Pancreas (tissue), 10 donors: ENCODE data around the gene CBLN3. TPM values are rescaled to one million over a fixed set of nuclear protein-coding genes. Genes with fewer than 3 reads are reported as not detected.

Experiments
- ATAC-seq, 4 donors: fragments of 200-7000 bp; cut with Tn5 transposase; one replicate each; pipeline versions ENCODE4 v1.8.0 to v1.9.1; 2020; ENCODE audit warnings: mild to moderate bottlenecking in 4 of 4, moderate library complexity in 4 of 4
- DNase-seq, 6 donors: peaks; one replicate each; pipeline ENCODE4 v3.0.0-alpha.2; 2020
- FAIRE-seq: peaks from 2 replicates; lab custom pipeline; 2012; peaks lifted over from hg19 to GRCh38; lab: Jason Lieb, UNC
- H3K27ac ChIP-seq, 4 donors: fragments of 200-600 bp; sonication (generic); 1 replicate in 3 of 4; 2 replicates in 1 of 4; pipeline versions ENCODE4 v1.5.0 to v1.8.0; 2020
- H3K27me3 ChIP-seq, 4 donors: fragments of 200-600 bp; one replicate each; pipeline ENCODE4 v1.8.0; 2021
- H3K36me3 ChIP-seq, 3 donors: fragments of 200-600 bp; sonication (generic) in 1 of 3; one replicate each; pipeline versions ENCODE4 v1.5.0 to v1.8.0; 2020 to 2021
- H3K4me1 ChIP-seq, 3 donors: fragments of 200-600 bp; one replicate each; pipeline ENCODE4 v1.8.0; 2021
- H3K4me3 ChIP-seq, 4 donors: fragments of 200-600 bp; sonication (generic) in 2 of 4; one replicate each; pipeline versions ENCODE4 v1.5.0 to v1.8.0; 2020 to 2021
- H3K9me3 ChIP-seq, 4 donors: fragments of 200-600 bp; one replicate each; pipeline ENCODE4 v1.8.0; 2021
- CTCF ChIP-seq, 4 donors: fragments of 200-600 bp; sonication (generic) in 3 of 4; IDR thresholded peaks; one replicate each; pipeline versions ENCODE4 v1.5.0 to v1.8.0; 2021; ENCODE audit warnings: antibody characterized with exemption in 4 of 4
- WGBS, 2 donors: extraction: QIAGEN DNeasy Blood & Tissue Kit; methylation state at CpG; one replicate each; pipeline ENCODE4 v1.1.7; 2013; 5-methylcytosine and 5-hydroxymethylcytosine counted together
- intact Hi-C, 3 donors: fragments of 100-400 bp; cut with DNase I; formaldehyde crosslinking; loops; one replicate each; pipeline versions ENCODE4 v1.11.1 to v1.14.2; 2022
- polyA plus RNA-seq, 2 donors: library from polyadenylated mRNA; stranded (reverse); fragments of 200-250 nt; gene quantifications; one replicate each; pipeline ENCODE4 v1.2.3, GENCODE V29; 2013
- total RNA-seq, 6 donors: library from RNA; stranded (reverse); fragmentation: NEBNext Ultra II Directional in 4 of 6; extraction: Animal tissue kit (Norgen Biotek cat#: 25700) in 4 of 6; gene quantifications; one replicate each; pipeline versions ENCODE4 v1.2.1 to v1.2.4, GENCODE V29; 2021 to 2023
- donor health status: healthy with polysubstance abuse.
- donor health status: DM: no; HTN: no; CAD: no; lungs with moderate emphysema.
- donor health status: DM: no; HTN: no; CAD: no.
- donor health status: control.
- donor health status: control.
- donor health status: Bipolar disorder and iron deficiency.
- donor health status: DM: yes; HTN: yes; CAD: no.
- donor health status: DM: no; HTN: no; CAD: no.
- donor health status: DM: no; HTN: no; CAD: no.
- donor health status: DM: yes; HTN: yes; CAD: no.

The CBLN3 gene
- total and polyA plus RNA-seq, 8 donors, result 0.47 to 5.6 (median 0.81) TPM

- Histone ChIP-seq H3K9me3 (no peaks in the 10 kb centered on the region), H3K27ac (peak overlapping the region in 3 of 4 donors; percentile 59 to 71 (median 61)), H3K27me3 (no peaks in the 10 kb centered on the region), H3K36me3 (no peaks in the 10 kb centered on the region), H3K4me1 (peaks cover 11 to 43% (median 43%) of the 10 kb centered on the region in 3 donors), H3K4me3 (no peak overlapping the region)
- FAIRE-seq (no peak), DNase-seq (peak in 5 of 6 donors; percentile 44 to 76 (median 63)), ATAC-seq (peak; percentile 50 to 65 (median 58))
- TF ChIP-seq CTCF (IDR thresholded peaks at IDR 0.05), result no peak
- intact Hi-C loops, result no loop called here
- WGBS, 2 donors, result 28 to 36% methylated on average over 8 of the region's 8 CpGs
These were observed 2.4 kb downstream of the CBLN3 start for GRCh38 chr14:24426912-24427536.

- Histone ChIP-seq H3K36me3 (no peaks in the 10 kb centered on the region), H3K4me1 (peaks cover 11 to 40% (median 38%) of the 10 kb centered on the region in 3 donors), H3K27me3 (no peaks in the 10 kb centered on the region), H3K9me3 (no peaks in the 10 kb centered on the region), H3K27ac (peak overlapping the region in 3 of 4 donors; percentile 59 to 71 (median 61)), H3K4me3 (no peak overlapping the region)
- no peak for FAIRE-seq
- TF ChIP-seq CTCF (IDR thresholded peaks at IDR 0.05), result no peak
- ATAC-seq, result no peak
- DNase-seq, result no peak
- 40 to 49% methylated on average over 2 of the region's 2 CpGs for WGBS, 2 donors
- intact Hi-C loops, result no loop called here
These were observed 3.1 kb downstream of the CBLN3 start for GRCh38 chr14:24426150-24426911.

- 13 to 15% methylated on average over 3 of the region's 3 CpGs for WGBS, 2 donors
- H3K36me3 ChIP-seq, result no peaks in the 10 kb centered on the region
- DNase-seq, result no peak
- no peaks in the 10 kb centered on the region for H3K27me3 ChIP-seq
- H3K4me3 ChIP-seq, result no peak overlapping the region
- peaks cover 11 to 37% (median 32%) of the 10 kb centered on the region in 3 donors for H3K4me1 ChIP-seq
- H3K27ac ChIP-seq, result peak overlapping the region in 2 of 4 donors; percentile 51 to 53
- peak in 1 of 4 donors; percentile 2 for ATAC-seq
- no peak for FAIRE-seq
- H3K9me3 ChIP-seq, result no peaks in the 10 kb centered on the region
- intact Hi-C loops, result no loop called here
- no peak for TF ChIP-seq CTCF (IDR thresholded peaks at IDR 0.05)
These were observed 3.8 kb downstream of the CBLN3 start for GRCh38 chr14:24425704-24426103.

GRCh38 chr14:24422694-24423601 lies 6.5 kb downstream of the CBLN3 start:
- no peaks in the 10 kb centered on the region for H3K27me3 ChIP-seq
- intact Hi-C loops, result no loop called here
- DNase-seq (no peak), FAIRE-seq (no peak), ATAC-seq (no peak)
- no peaks in the 10 kb centered on the region for H3K36me3 ChIP-seq
- no peak overlapping the region for H3K27ac ChIP-seq
- no peak overlapping the region for H3K4me3 ChIP-seq
- TF ChIP-seq CTCF (IDR thresholded peaks at IDR 0.05), result no peak
- WGBS, 2 donors, result 85 to 86% methylated on average over 12 of the region's 12 CpGs
- no peaks in the 10 kb centered on the region for H3K9me3 ChIP-seq
- H3K4me1 ChIP-seq, result peaks cover 21 to 35% (median 35%) of the 10 kb centered on the region in 3 donors
